GM12875 (cell line): ENCODE data around the gene IER2.
A peak's percentile ranks its signal among the peaks of the same experiment; 100 is the strongest.
"Not testable (repeated sequence)": the region's sequence is repeated elsewhere in the genome, so short reads cannot be mapped to it uniquely, and the experiment has no call there.

ENCODE experiments used
- H3K4me3 ChIP-seq: one replicate; pipeline ENCODE4 v1.5.1; 2011; ENCODE audit warnings: low read depth, low read length, control low read depth
- CTCF ChIP-seq: IDR thresholded peaks from 2 replicates; pipeline ENCODE4 v1.5.1; 2011; ENCODE audit warnings: low read depth, mild to moderate bottlenecking, control low read depth, inconsistent platforms, low read length, moderate library complexity, borderline replicate concordance; ENCODE audit not compliant: insufficient read depth

Gene IER2

GRCh38 chr19:13163609-13164342, 13.6 kb downstream of the IER2 start:
- H3K4me3 ChIP-seq, result peak overlapping the region; percentile 17
- TF ChIP-seq CTCF, result no peak

- no peak for TF ChIP-seq CTCF
- H3K4me3 ChIP-seq, result peak overlapping the region; percentile 17
Measured at GRCh38 chr19:13164343-13165161, 14.3 kb downstream of the IER2 start.

- TF ChIP-seq CTCF, result no peak
- no peak overlapping the region for H3K4me3 ChIP-seq
Measured at GRCh38 chr19:13165162-13165997, 15.2 kb downstream of the IER2 start.

- H3K4me3 ChIP-seq, result not testable (repeated sequence)
Measured at GRCh38 chr19:13166151-13166550, 15.9 kb downstream of the IER2 start.

- TF ChIP-seq CTCF, result no peak
- H3K4me3 ChIP-seq, result no peak overlapping the region
Measured at GRCh38 chr19:13169769-13170168, 19.6 kb downstream of the IER2 start.

GRCh38 chr19:13171146-13171545, 20.9 kb downstream of the IER2 start:
- no peak overlapping the region for H3K4me3 ChIP-seq
- TF ChIP-seq CTCF, result no peak
